Testis (tissue), 2 donors: Measurements from ENCODE around the gene CHPF.
A peak's percentile ranks its signal among the peaks of the same experiment; 100 is the strongest.

ENCODE experiments used
- CTCF ChIP-seq, 3 experiments: fragments of 450-650 bp in 2 of 3; fragments of 200-600 bp in 1 of 3; sonication (generic) in 1 of 3; IDR thresholded peaks; one replicate each; pipeline ENCODE4 v1.5.1; 2016 to 2019; ENCODE audit warnings: antibody characterized with exemption in 3 of 3, mild to moderate bottlenecking in 2 of 3, moderate library complexity in 1 of 3
- POLR2A ChIP-seq: fragments of 450-650 bp; IDR thresholded peaks from one replicate; pipeline ENCODE4 v1.6.1; 2017; ENCODE audit warnings: antibody characterized with exemption, mild to moderate bottlenecking, moderate library complexity

GRCh38 chr2:219521066-219521880, 22.3 kb downstream of the CHPF start:
- peak; percentile 49 to 61 (median 57) for TF ChIP-seq CTCF (IDR thresholded peaks at IDR 0.05)
- no peak for TF ChIP-seq POLR2A
